ENCODE measurements around the gene MT1F. TPM values are rescaled to one million over a fixed set of nuclear protein-coding genes. Genes with fewer than 3 reads are reported as not detected.
A peak's percentile ranks its signal among the peaks of the same experiment; 100 is the strongest.

The MT1F gene
- total and polyA plus RNA-seq, 9 of the 15 experiments (the other 6 are each of a cell fraction or from before 2014, with no cell fraction given), result 0.18 to 0.68 (median 0.29) TPM; not detected in 5

- DNase-seq (ENCODE audit: extremely low read depth in 1 of 4, low spot score in 3 of 4) (no peak), FAIRE-seq (peak; percentile 29), ATAC-seq (peak; percentile 36; the same call in 1 of the 3 replicates)
- WGBS (ENCODE audit: insufficient coverage, low coverage, missing lambda C conversion rate), result 3% methylated on average over 9 of the region's 9 CpGs
- no peak overlapping the region for H3K4me3 ChIP-seq
- no peak overlapping the region for H3K27ac ChIP-seq (ENCODE audit: extremely low read depth, low read depth, low read length)
- no peaks in the 10 kb centered on the region for H3K9me1 ChIP-seq (ENCODE audit: control insufficient read depth, insufficient read depth, low read length)
- CTCF ChIA-PET (ENCODE audit: low intra/inter-chr PET ratio), result no interaction called here
- TF ChIP-seq RBM34 (IDR thresholded peaks at IDR 0.05; ENCODE audit: borderline replicate concordance, insufficient read depth, low read length), result no peak
- TF ChIP-seq NFIC (IDR thresholded peaks at IDR 0.05), result peak; percentile 64
- TF ChIP-seq RAD21 (CRISPR knock-in tag; conservative IDR thresholded peaks at IDR 0.05 in 1 of 2, IDR thresholded peaks at IDR 0.05 in 1 of 2), result peak in 1 of 2 experiments; percentile 10; a peak in 2 of 4 replicates
- in situ Hi-C loops (cut with MboI), result no loop called here
- BruUV-seq (replicated peaks), result no TSS peak
- no peak overlapping the region for H3K4me2 ChIP-seq (ENCODE audit: insufficient read depth, low read length)
- peaks cover 0 to 14% of the 10 kb centered on the region in 2 experiments; a peak in 2 of 5 replicates for H3K4me1 ChIP-seq (replicated peaks in 1 of 2; ENCODE audit: control insufficient read depth in 2 of 2, insufficient read depth in 2 of 2, low read length in 2 of 2)
- H3K79me2 ChIP-seq (ENCODE audit: control insufficient read depth, insufficient read depth, low read length), result no peaks in the 10 kb centered on the region
- no peaks in the 10 kb centered on the region for H3K9me3 ChIP-seq (replicated peaks; ENCODE audit: control insufficient read depth, insufficient read depth, low read depth, low read length)
- peaks cover 36 to 66% of the 10 kb centered on the region in 2 experiments; a peak in 4 of 5 replicates for H3K27me3 ChIP-seq (ENCODE audit: control insufficient read depth in 2 of 2, insufficient read depth in 2 of 2, low read length in 2 of 2)
- no peak overlapping the region for H3K9ac ChIP-seq (ENCODE audit: insufficient read depth in 1 of 2, low read depth in 2 of 2, low read length in 2 of 2)
- 0 out of 2 replicates have a peak, but pooled peaks cover 3% of the 10 kb centered on the region for H4K20me1 ChIP-seq (replicated peaks; ENCODE audit: control insufficient read depth, insufficient read depth, low read length)
- no peaks in the 10 kb centered on the region for H3K36me3 ChIP-seq (ENCODE audit: control insufficient read depth, insufficient read depth, low read length)
- no peak overlapping the region for H2AFZ ChIP-seq (ENCODE audit: low read depth, low read length)
- intact Hi-C loops (cut with micrococcal nuclease), result no loop called here
- POLR2A ChIA-PET, result interaction anchor here (0.6 kb wide), 1 partner anchor 27 kb away, joined by 3 read pairs; no protein-coding TSS in a partner anchor
Measured at GRCh38 chr16:56628486-56629350, 29.0 kb upstream of the MT1F start.

GRCh38 chr16:56629531-56629930 is 28.2 kb upstream of the MT1F start:
- ATAC-seq (no peak), DNase-seq (ENCODE audit: extremely low read depth in 1 of 4, low spot score in 3 of 4) (no peak), FAIRE-seq (no peak)
- CTCF ChIA-PET (ENCODE audit: low intra/inter-chr PET ratio), result no interaction called here
- Histone ChIP-seq H3K4me1 (replicated peaks in 1 of 2; ENCODE audit: control insufficient read depth in 2 of 2, insufficient read depth in 2 of 2, low read length in 2 of 2) (peaks cover 0 to 14% of the 10 kb centered on the region in 2 experiments; a peak in 2 of 5 replicates), H3K4me2 (ENCODE audit: insufficient read depth, low read length) (no peak overlapping the region), H3K9me1 (ENCODE audit: control insufficient read depth, insufficient read depth, low read length) (no peaks in the 10 kb centered on the region), H3K4me3 (no peak overlapping the region), H3K9me3 (replicated peaks; ENCODE audit: control insufficient read depth, insufficient read depth, low read depth, low read length) (no peaks in the 10 kb centered on the region), H2AFZ (ENCODE audit: low read depth, low read length) (no peak overlapping the region), H3K27me3 (ENCODE audit: control insufficient read depth in 2 of 2, insufficient read depth in 2 of 2, low read length in 2 of 2) (peaks cover 41 to 70% of the 10 kb centered on the region in 2 experiments; a peak in 4 of 5 replicates), H3K27ac (ENCODE audit: extremely low read depth, low read depth, low read length) (no peak overlapping the region), H3K36me3 (ENCODE audit: control insufficient read depth, insufficient read depth, low read length) (no peaks in the 10 kb centered on the region), H3K9ac (ENCODE audit: insufficient read depth in 1 of 2, low read depth in 2 of 2, low read length in 2 of 2) (no peak overlapping the region), H3K79me2 (ENCODE audit: control insufficient read depth, insufficient read depth, low read length) (no peaks in the 10 kb centered on the region), H4K20me1 (replicated peaks; ENCODE audit: control insufficient read depth, insufficient read depth, low read length) (0 out of 2 replicates have a peak, but pooled peaks cover 3% of the 10 kb centered on the region)
- WGBS (ENCODE audit: insufficient coverage, low coverage, missing lambda C conversion rate), result 6% methylated on average over 3 of the region's 3 CpGs
- POLR2A ChIA-PET, result no interaction called here
- intact Hi-C loops (cut with micrococcal nuclease), result no loop called here
- no TSS peak for BruUV-seq (replicated peaks)
- no peak for TF ChIP-seq WHSC1 (IDR thresholded peaks at IDR 0.05; ENCODE audit: low read length)
- no peak for TF ChIP-seq HEY1 (CRISPR knock-in tag; IDR thresholded peaks at IDR 0.05; ENCODE audit: borderline replicate concordance)
- no peak for TF ChIP-seq DDX20 (tag; IDR thresholded peaks at IDR 0.05; ENCODE audit: low read depth)
- peak; percentile 33; the same call in 1 of the 2 replicates for TF ChIP-seq SPI1 (IDR thresholded peaks at IDR 0.05; ENCODE audit: borderline replicate concordance, low read depth, low read length)
- TF ChIP-seq USF2 (CRISPR knock-in tag; IDR thresholded peaks at IDR 0.05), result no peak
- peak; percentile 32 for TF ChIP-seq ZFP36 (IDR thresholded peaks at IDR 0.05; ENCODE audit: low read depth, low read length, partially characterized antibody)
- in situ Hi-C loops (cut with MboI), result no loop called here
